WTC11 (cell line): ENCODE measurements around the gene FERMT2. TPM values are rescaled to one million over a fixed set of nuclear protein-coding genes. Genes with fewer than 3 reads are reported as not detected.
A peak's percentile ranks its signal among the peaks of the same experiment; 100 is the strongest.

Experiments used
- ATAC-seq: fragments of 200-7000 bp; cut with Tn5 transposase; 2 replicates; pipeline ENCODE4 v1.10.0; 2021; ENCODE audit warnings: mild to moderate bottlenecking, moderate library complexity
- CTCF ChIA-PET: fragments of 300-600 bp; sonication (Branson Sonifier 250); formaldehyde crosslinking; loops from one replicate; lab custom pipeline; 2021; ENCODE audit warnings: antibody characterized with exemption; lab: Charles Lee
- POLR2A ChIA-PET: fragments of 350-600 bp; sonication (Branson Sonifier 250); formaldehyde crosslinking; loops from one replicate; lab custom pipeline; 2021; ENCODE audit warnings: antibody characterized with exemption; lab: Charles Lee
- DNase-seq: peaks from one replicate; pipeline ENCODE4 v3.0.0; 2021; ENCODE audit warnings: low spot score
- H3K27ac Mint-ChIP-seq: 2 replicates; pipeline ENCODE4 v1.8.0; 2021; ENCODE audit warnings: mixed read lengths
- H3K27me3 Mint-ChIP-seq: 2 replicates; pipeline ENCODE4 v1.8.0; 2021; ENCODE audit warnings: low read depth, mild to moderate bottlenecking, moderate library complexity, mixed read lengths
- H3K36me3 Mint-ChIP-seq: 2 replicates; pipeline ENCODE4 v1.8.0; 2021; ENCODE audit warnings: mixed read lengths
- H3K4me1 Mint-ChIP-seq: 2 replicates; pipeline ENCODE4 v1.8.0; 2022; ENCODE audit warnings: mixed read lengths
- H3K4me3 Mint-ChIP-seq: 2 replicates; pipeline ENCODE4 v1.8.0; 2021; ENCODE audit warnings: mild to moderate bottlenecking, moderate library complexity, mixed read lengths
- H3K9me3 Mint-ChIP-seq: 2 replicates; pipeline ENCODE4 v1.8.0; 2021; ENCODE audit warnings: mixed read lengths
- ATF1 ChIP-seq: sonication (generic); formaldehyde crosslinking; IDR thresholded peaks from 2 replicates; pipeline ENCODE4 v1.8.1; 2023; ENCODE audit warnings: mild to moderate bottlenecking, moderate library complexity, missing genetic modification reagents
- CREB1 ChIP-seq: sonication (generic); formaldehyde crosslinking; IDR thresholded peaks from 2 replicates; pipeline ENCODE4 v1.8.0; 2023; ENCODE audit warnings: mild to moderate bottlenecking, missing genetic modification reagents
- ETV6 ChIP-seq: sonication (generic); formaldehyde crosslinking; IDR thresholded peaks from 2 replicates; pipeline ENCODE4 v1.8.1; 2022; ENCODE audit warnings: mild to moderate bottlenecking, missing genetic modification reagents
- KAT7 ChIP-seq: sonication (generic); formaldehyde crosslinking; IDR thresholded peaks from 2 replicates; pipeline ENCODE4 v1.8.1; 2023; ENCODE audit warnings: missing genetic modification reagents, mild to moderate bottlenecking, borderline replicate concordance
- MXD4 ChIP-seq: fragments of 250-450 bp; sonication (Bioruptor Pico); IDR thresholded peaks from 2 replicates; pipeline ENCODE4 v1.8.0; 2021; ENCODE audit warnings: mild to moderate bottlenecking, moderate library complexity, borderline replicate concordance
- NFE2L1 ChIP-seq: sonication (generic); formaldehyde crosslinking; IDR thresholded peaks from 2 replicates; pipeline ENCODE4 v1.8.1; 2023; ENCODE audit warnings: missing genetic modification reagents
- NFYB ChIP-seq: sonication (generic); formaldehyde crosslinking; conservative IDR thresholded peaks from 2 replicates; pipeline ENCODE4 v1.8.0; 2022; ENCODE audit warnings: low read depth, missing genetic modification reagents
- PRRX2 ChIP-seq: fragments of 250-450 bp; sonication (Bioruptor Pico); IDR thresholded peaks from 2 replicates; pipeline ENCODE4 v1.8.0; 2021; ENCODE audit warnings: mild to moderate bottlenecking
- RELA ChIP-seq: sonication (generic); formaldehyde crosslinking; IDR thresholded peaks from 2 replicates; pipeline ENCODE4 v1.8.1; 2022; ENCODE audit warnings: missing genetic modification reagents, mild to moderate bottlenecking, borderline replicate concordance
- SMAD4 ChIP-seq: sonication (generic); formaldehyde crosslinking; IDR thresholded peaks from 2 replicates; pipeline ENCODE4 v1.8.0; 2022; ENCODE audit warnings: mild to moderate bottlenecking, missing genetic modification reagents
- SP1 ChIP-seq: sonication (generic); formaldehyde crosslinking; conservative IDR thresholded peaks from 2 replicates; pipeline ENCODE4 v1.8.1; 2022; ENCODE audit warnings: missing genetic modification reagents
- TCF7 ChIP-seq: sonication (generic); formaldehyde crosslinking; IDR thresholded peaks from 2 replicates; pipeline ENCODE4 v1.8.0; 2022; ENCODE audit warnings: mild to moderate bottlenecking, low read depth, missing genetic modification reagents, moderate library complexity
- ZNF232 ChIP-seq: sonication (generic); formaldehyde crosslinking; IDR thresholded peaks from 2 replicates; pipeline ENCODE4 v1.8.0; 2022; ENCODE audit warnings: mild to moderate bottlenecking, missing genetic modification reagents
- ZNF396 ChIP-seq: fragments of 250-450 bp; sonication (Bioruptor Pico); IDR thresholded peaks from 2 replicates; pipeline ENCODE4 v1.8.0; 2021; ENCODE audit warnings: mild to moderate bottlenecking, moderate library complexity, borderline replicate concordance
- ZNF423 ChIP-seq: fragments of 250-450 bp; sonication (Bioruptor Pico); IDR thresholded peaks from 2 replicates; pipeline ENCODE4 v2.1.2; 2022; ENCODE audit warnings: mild to moderate bottlenecking, moderate library complexity
- total RNA-seq: library from RNA; stranded (reverse); gene quantifications from 3 replicates; pipeline ENCODE4 v1.2.3, GENCODE V29; 2021
- TF ChIP-seq, protein P1 (sequence below): sonication (generic); formaldehyde crosslinking; IDR thresholded peaks from 2 replicates; pipeline ENCODE4 v1.8.0; 2023; ENCODE audit warnings: missing genetic modification reagents, mild to moderate bottlenecking, borderline replicate concordance
- TF ChIP-seq, protein P2 (sequence below): sonication (generic); formaldehyde crosslinking; IDR thresholded peaks from 2 replicates; pipeline ENCODE4 v1.8.0; 2022; ENCODE audit warnings: mild to moderate bottlenecking, missing genetic modification reagents
- TF ChIP-seq, protein P3 (sequence below): sonication (generic); formaldehyde crosslinking; IDR thresholded peaks from 2 replicates; pipeline ENCODE4 v1.8.1; 2022; ENCODE audit warnings: low read depth, mild to moderate bottlenecking, moderate library complexity, missing genetic modification reagents, borderline replicate concordance
- TF ChIP-seq, protein P4 (sequence below): sonication (generic); formaldehyde crosslinking; IDR thresholded peaks from 2 replicates; pipeline ENCODE4 v1.8.1; 2023; ENCODE audit warnings: mild to moderate bottlenecking, missing genetic modification reagents, moderate library complexity
- TF ChIP-seq, protein P5 (sequence below): sonication (generic); formaldehyde crosslinking; IDR thresholded peaks from 2 replicates; pipeline ENCODE4 v1.8.1; 2023; ENCODE audit warnings: mild to moderate bottlenecking, missing genetic modification reagents, borderline replicate concordance
- TF ChIP-seq, protein P6 (sequence below): fragments of 250-450 bp; sonication (Bioruptor Pico); IDR thresholded peaks from 2 replicates; pipeline ENCODE4 v1.9.0; 2021; ENCODE audit warnings: mild to moderate bottlenecking, borderline replicate concordance
- TF ChIP-seq, protein P7 (sequence below): sonication (generic); formaldehyde crosslinking; IDR thresholded peaks from 2 replicates; pipeline ENCODE4 v1.8.1; 2023; ENCODE audit warnings: mild to moderate bottlenecking, missing genetic modification reagents, moderate library complexity

FERMT2 gene
- total RNA-seq, 1 experiment from 2014 or later: 92.8 TPM

DNA sequence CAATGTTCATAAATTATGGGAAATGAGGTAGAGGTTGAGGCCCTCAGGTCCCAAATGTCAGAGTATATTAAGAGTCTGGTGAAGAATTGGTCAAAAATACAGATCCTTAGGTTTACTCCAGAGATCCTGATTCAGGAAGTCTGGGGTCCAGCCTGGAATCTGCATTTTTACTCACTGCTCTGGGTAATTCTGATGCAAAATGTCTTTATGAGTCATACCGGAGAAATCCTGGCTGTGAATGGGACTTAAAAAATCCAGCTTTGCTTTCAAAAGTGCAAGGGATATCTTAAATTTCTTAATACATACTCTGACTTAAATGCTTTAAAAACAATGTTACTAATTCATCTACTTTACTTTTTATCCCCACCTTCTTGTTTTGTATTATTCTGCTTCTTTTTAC lies 74.5 kb downstream of the FERMT2 start:
- peak overlapping the region; percentile 40 for H3K4me3 Mint-ChIP-seq
- POLR2A ChIA-PET: no interaction called here
- TF ChIP-seq RELA (CRISPR knock-in tag) (no peak), ZNF423 (CRISPR knock-in tag) (no peak), NFYB (CRISPR knock-in tag) (no peak), SP1 (no peak), TCF7 (CRISPR knock-in tag) (no peak), ZNF232 (CRISPR knock-in tag) (no peak), ZNF396 (CRISPR knock-in tag) (no peak), SMAD4 (CRISPR knock-in tag) (no peak), PRRX2 (CRISPR knock-in tag) (no peak), MXD4 (CRISPR knock-in tag) (no peak), KAT7 (CRISPR knock-in tag) (no peak), ATF1 (CRISPR knock-in tag) (no peak)
- TF ChIP-seq, protein P1, sequence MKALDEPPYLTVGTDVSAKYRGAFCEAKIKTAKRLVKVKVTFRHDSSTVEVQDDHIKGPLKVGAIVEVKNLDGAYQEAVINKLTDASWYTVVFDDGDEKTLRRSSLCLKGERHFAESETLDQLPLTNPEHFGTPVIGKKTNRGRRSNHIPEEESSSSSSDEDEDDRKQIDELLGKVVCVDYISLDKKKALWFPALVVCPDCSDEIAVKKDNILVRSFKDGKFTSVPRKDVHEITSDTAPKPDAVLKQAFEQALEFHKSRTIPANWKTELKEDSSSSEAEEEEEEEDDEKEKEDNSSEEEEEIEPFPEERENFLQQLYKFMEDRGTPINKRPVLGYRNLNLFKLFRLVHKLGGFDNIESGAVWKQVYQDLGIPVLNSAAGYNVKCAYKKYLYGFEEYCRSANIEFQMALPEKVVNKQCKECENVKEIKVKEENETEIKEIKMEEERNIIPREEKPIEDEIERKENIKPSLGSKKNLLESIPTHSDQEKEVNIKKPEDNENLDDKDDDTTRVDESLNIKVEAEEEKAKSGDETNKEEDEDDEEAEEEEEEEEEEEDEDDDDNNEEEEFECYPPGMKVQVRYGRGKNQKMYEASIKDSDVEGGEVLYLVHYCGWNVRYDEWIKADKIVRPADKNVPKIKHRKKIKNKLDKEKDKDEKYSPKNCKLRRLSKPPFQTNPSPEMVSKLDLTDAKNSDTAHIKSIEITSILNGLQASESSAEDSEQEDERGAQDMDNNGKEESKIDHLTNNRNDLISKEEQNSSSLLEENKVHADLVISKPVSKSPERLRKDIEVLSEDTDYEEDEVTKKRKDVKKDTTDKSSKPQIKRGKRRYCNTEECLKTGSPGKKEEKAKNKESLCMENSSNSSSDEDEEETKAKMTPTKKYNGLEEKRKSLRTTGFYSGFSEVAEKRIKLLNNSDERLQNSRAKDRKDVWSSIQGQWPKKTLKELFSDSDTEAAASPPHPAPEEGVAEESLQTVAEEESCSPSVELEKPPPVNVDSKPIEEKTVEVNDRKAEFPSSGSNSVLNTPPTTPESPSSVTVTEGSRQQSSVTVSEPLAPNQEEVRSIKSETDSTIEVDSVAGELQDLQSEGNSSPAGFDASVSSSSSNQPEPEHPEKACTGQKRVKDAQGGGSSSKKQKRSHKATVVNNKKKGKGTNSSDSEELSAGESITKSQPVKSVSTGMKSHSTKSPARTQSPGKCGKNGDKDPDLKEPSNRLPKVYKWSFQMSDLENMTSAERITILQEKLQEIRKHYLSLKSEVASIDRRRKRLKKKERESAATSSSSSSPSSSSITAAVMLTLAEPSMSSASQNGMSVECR (CRISPR knock-in tag): no peak
- TF ChIP-seq, protein P2, sequence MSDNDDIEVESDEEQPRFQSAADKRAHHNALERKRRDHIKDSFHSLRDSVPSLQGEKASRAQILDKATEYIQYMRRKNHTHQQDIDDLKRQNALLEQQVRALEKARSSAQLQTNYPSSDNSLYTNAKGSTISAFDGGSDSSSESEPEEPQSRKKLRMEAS (CRISPR knock-in tag): no peak
- TF ChIP-seq, protein P3, sequence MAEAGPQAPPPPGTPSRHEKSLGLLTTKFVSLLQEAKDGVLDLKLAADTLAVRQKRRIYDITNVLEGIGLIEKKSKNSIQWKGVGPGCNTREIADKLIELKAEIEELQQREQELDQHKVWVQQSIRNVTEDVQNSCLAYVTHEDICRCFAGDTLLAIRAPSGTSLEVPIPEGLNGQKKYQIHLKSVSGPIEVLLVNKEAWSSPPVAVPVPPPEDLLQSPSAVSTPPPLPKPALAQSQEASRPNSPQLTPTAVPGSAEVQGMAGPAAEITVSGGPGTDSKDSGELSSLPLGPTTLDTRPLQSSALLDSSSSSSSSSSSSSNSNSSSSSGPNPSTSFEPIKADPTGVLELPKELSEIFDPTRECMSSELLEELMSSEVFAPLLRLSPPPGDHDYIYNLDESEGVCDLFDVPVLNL: no peak
- TF ChIP-seq, protein P4, sequence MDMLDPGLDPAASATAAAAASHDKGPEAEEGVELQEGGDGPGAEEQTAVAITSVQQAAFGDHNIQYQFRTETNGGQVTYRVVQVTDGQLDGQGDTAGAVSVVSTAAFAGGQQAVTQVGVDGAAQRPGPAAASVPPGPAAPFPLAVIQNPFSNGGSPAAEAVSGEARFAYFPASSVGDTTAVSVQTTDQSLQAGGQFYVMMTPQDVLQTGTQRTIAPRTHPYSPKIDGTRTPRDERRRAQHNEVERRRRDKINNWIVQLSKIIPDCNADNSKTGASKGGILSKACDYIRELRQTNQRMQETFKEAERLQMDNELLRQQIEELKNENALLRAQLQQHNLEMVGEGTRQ (CRISPR knock-in tag): no peak
- no peak for ATAC-seq
- no peak for DNase-seq
- H3K27me3 Mint-ChIP-seq: no peaks in the 10 kb centered on the region
- CTCF ChIA-PET: no interaction called here
- H3K4me1 Mint-ChIP-seq: peaks cover 70% of the 10 kb centered on the region
- H3K27ac Mint-ChIP-seq: peak overlapping the region; percentile 88
- H3K36me3 Mint-ChIP-seq: peaks cover 37% of the 10 kb centered on the region
- no peaks in the 10 kb centered on the region for H3K9me3 Mint-ChIP-seq

DNA sequence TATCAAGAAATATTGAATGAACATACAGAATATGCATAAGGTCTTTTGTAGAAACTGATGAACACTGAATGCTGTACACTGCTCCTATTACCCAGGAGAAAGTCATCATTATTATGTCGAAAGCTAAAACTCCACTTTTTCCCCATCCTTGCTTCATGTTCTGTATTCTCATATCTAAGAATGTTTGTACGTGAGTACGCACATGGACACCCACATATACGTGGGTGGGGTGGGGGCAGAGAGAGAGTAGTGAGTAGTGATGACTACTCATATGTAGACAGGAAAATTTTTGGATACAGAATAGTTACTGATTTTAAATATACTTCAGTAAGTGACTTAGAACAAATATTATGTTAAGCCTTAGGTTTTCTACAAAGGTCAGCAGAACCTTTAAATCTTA lies 75.1 kb downstream of the FERMT2 start:
- ATAC-seq (no peak), DNase-seq (no peak)
- Mint-ChIP-seq H3K36me3 (peaks cover 39% of the 10 kb centered on the region), H3K4me1 (peaks cover 71% of the 10 kb centered on the region), H3K4me3 (no peak overlapping the region; the same call in 1 of the 2 replicates), H3K9me3 (no peaks in the 10 kb centered on the region), H3K27me3 (no peaks in the 10 kb centered on the region), H3K27ac (peak overlapping the region; percentile 88)
- ChIA-PET CTCF (no interaction called here), POLR2A (no interaction called here)
- TF ChIP-seq, protein P5, sequence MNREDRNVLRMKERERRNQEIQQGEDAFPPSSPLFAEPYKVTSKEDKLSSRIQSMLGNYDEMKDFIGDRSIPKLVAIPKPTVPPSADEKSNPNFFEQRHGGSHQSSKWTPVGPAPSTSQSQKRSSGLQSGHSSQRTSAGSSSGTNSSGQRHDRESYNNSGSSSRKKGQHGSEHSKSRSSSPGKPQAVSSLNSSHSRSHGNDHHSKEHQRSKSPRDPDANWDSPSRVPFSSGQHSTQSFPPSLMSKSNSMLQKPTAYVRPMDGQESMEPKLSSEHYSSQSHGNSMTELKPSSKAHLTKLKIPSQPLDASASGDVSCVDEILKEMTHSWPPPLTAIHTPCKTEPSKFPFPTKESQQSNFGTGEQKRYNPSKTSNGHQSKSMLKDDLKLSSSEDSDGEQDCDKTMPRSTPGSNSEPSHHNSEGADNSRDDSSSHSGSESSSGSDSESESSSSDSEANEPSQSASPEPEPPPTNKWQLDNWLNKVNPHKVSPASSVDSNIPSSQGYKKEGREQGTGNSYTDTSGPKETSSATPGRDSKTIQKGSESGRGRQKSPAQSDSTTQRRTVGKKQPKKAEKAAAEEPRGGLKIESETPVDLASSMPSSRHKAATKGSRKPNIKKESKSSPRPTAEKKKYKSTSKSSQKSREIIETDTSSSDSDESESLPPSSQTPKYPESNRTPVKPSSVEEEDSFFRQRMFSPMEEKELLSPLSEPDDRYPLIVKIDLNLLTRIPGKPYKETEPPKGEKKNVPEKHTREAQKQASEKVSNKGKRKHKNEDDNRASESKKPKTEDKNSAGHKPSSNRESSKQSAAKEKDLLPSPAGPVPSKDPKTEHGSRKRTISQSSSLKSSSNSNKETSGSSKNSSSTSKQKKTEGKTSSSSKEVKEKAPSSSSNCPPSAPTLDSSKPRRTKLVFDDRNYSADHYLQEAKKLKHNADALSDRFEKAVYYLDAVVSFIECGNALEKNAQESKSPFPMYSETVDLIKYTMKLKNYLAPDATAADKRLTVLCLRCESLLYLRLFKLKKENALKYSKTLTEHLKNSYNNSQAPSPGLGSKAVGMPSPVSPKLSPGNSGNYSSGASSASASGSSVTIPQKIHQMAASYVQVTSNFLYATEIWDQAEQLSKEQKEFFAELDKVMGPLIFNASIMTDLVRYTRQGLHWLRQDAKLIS (CRISPR knock-in tag): no peak
- no peak for TF ChIP-seq CREB1 (CRISPR knock-in tag)
- TF ChIP-seq NFE2L1 (CRISPR knock-in tag): no peak
- TF ChIP-seq, protein P6, sequence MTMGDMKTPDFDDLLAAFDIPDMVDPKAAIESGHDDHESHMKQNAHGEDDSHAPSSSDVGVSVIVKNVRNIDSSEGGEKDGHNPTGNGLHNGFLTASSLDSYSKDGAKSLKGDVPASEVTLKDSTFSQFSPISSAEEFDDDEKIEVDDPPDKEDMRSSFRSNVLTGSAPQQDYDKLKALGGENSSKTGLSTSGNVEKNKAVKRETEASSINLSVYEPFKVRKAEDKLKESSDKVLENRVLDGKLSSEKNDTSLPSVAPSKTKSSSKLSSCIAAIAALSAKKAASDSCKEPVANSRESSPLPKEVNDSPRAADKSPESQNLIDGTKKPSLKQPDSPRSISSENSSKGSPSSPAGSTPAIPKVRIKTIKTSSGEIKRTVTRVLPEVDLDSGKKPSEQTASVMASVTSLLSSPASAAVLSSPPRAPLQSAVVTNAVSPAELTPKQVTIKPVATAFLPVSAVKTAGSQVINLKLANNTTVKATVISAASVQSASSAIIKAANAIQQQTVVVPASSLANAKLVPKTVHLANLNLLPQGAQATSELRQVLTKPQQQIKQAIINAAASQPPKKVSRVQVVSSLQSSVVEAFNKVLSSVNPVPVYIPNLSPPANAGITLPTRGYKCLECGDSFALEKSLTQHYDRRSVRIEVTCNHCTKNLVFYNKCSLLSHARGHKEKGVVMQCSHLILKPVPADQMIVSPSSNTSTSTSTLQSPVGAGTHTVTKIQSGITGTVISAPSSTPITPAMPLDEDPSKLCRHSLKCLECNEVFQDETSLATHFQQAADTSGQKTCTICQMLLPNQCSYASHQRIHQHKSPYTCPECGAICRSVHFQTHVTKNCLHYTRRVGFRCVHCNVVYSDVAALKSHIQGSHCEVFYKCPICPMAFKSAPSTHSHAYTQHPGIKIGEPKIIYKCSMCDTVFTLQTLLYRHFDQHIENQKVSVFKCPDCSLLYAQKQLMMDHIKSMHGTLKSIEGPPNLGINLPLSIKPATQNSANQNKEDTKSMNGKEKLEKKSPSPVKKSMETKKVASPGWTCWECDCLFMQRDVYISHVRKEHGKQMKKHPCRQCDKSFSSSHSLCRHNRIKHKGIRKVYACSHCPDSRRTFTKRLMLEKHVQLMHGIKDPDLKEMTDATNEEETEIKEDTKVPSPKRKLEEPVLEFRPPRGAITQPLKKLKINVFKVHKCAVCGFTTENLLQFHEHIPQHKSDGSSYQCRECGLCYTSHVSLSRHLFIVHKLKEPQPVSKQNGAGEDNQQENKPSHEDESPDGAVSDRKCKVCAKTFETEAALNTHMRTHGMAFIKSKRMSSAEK (CRISPR knock-in tag): no peak
- no peak for TF ChIP-seq ETV6 (CRISPR knock-in tag)
- TF ChIP-seq, protein P7, sequence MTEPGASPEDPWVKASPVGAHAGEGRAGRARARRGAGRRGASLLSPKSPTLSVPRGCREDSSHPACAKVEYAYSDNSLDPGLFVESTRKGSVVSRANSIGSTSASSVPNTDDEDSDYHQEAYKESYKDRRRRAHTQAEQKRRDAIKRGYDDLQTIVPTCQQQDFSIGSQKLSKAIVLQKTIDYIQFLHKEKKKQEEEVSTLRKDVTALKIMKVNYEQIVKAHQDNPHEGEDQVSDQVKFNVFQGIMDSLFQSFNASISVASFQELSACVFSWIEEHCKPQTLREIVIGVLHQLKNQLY (CRISPR knock-in tag): no peak
